AG09309 (cell line): ENCODE data around the gene RPS6KC1.
A peak's percentile ranks its signal among the peaks of the same experiment; 100 is the strongest.
"Not testable (repeated sequence)": the region's sequence is repeated elsewhere in the genome, so short reads cannot be mapped to it uniquely, and the experiment has no call there.

Source experiments
- DNase-seq: peaks from one replicate; pipeline ENCODE4 v3.0.0-alpha.2; 2010; ENCODE audit warnings: low read depth
- H3K4me3 ChIP-seq: 2 replicates; pipeline ENCODE4 v1.5.1; 2011; ENCODE audit warnings: mild to moderate bottlenecking, low read depth, low read length, moderate library complexity; ENCODE audit not compliant: control insufficient read depth
- CTCF ChIP-seq: IDR thresholded peaks from 2 replicates; pipeline ENCODE4 v1.5.1; 2011; ENCODE audit warnings: mild to moderate bottlenecking, low read depth, low read length, inconsistent platforms; ENCODE audit not compliant: insufficient read depth, control insufficient read depth; ENCODE audit errors: missing control alignments

Gene RPS6KC1

GRCh38 chr1:213211201-213211600 lies 160.2 kb downstream of the RPS6KC1 start:
- no peak overlapping the region for H3K4me3 ChIP-seq
- no peak for TF ChIP-seq CTCF
- no peak for DNase-seq

DNA sequence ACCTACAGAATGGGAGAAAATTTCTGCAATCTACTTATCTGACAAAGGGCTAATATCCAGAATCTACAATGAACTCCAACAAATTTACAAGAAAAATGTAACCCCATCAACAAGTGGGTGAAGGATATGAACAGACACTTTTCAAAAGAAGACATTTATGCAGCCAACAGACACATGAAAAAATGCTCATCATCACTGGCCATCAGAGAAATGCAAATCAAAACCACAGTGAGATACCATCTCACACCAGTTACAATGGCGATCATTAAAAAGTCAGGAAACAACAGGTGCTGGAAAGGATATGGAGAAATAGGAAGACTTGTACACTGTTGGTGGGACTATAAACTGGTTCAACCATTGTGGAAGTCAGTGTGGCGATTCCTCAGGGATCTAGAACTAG lies 168.0 kb downstream of the RPS6KC1 start:
- not testable (repeated sequence) for H3K4me3 ChIP-seq, DNase-seq

DNA sequence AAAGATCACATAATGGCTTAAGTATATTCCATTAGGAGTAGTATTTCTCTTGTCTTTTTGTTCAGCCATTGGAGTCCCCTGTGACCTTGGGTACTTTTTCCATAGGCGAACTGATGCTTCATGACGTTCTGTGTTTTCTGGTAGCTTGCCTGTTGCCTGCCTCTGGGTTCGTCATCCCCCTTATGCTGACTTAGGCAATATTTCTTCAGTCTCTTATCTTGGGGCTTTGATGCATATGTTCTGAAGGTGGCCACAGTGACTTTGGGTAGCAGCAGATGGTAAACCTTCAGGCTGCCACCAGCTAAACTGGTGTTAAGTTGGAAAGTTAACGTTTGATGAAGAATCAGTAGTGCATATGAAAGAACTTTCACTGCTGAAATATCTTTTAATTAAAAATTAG lies 170.2 kb downstream of the RPS6KC1 start:
- TF ChIP-seq CTCF: no peak
- DNase-seq: no peak
- H3K4me3 ChIP-seq: no peak overlapping the region

DNA sequence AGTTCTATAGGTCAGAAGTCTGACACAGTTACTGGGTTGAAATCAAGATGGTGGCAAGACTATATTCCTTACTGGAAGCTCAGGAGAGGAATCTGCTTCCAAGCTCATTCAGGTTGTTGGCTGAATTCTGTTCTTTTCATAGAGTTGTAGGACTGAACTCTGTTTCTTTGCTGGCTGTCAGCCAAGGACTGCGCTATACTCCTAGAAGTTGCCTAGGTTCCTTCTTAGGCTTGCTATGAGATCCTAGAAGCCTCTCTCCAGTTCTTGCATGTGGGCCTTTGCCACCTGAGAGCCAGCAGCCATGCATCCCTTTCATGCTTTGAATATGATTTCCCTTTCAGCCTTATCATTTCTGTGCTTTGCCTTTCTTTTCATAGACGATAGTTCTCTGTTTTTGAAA lies 176.4 kb downstream of the RPS6KC1 start:
- DNase-seq: no peak
- no peak overlapping the region for H3K4me3 ChIP-seq
- no peak for TF ChIP-seq CTCF

- DNase-seq: no peak
- no peak overlapping the region for H3K4me3 ChIP-seq
Measured at GRCh38 chr1:213231795-213232231, 180.8 kb downstream of the RPS6KC1 start.

DNA sequence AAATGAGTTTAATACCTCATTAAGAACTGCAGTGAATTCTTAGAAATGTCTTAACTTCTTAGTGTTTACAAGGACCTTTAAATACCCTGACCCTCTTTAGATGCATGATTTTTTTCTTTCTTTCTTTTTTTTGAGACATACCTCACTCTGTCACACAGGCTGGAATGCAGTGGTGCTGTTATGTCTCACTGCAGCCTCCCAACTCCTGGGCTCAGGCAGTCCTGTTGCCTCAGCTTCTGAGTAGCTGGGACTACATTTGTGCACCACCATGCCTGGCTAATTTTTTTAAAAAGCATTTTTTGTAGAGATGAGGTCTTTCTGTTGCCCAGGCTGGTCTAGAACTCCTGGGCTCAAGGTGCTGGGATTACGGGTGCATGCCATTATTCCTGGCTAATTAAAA lies 191.8 kb downstream of the RPS6KC1 start:
- DNase-seq: no peak
- no peak for TF ChIP-seq CTCF
- H3K4me3 ChIP-seq: no peak overlapping the region

More at GRCh38 chr1:213231795-213232231, 180.8 kb downstream of the RPS6KC1 start:
- no peak for TF ChIP-seq CTCF

DNA sequence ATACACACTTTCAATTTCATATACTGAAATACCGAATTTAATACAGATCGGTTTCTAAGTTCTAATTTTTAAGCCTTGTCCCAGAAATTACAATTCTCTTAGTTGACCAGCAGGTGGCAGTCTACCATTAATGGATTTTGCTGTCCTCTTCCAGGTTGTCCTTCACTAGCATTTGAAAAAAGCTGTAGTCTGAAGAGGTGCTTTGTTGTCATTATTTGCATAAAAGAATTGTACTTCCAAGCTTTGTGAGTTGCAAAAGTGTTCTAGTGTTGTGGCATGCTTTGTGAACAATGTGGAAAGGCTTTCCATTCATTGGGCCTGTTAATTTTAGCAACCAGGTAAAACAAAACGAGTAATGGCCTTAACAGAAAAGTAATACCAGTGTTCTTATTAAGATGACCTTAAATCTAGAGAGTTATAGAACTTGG lies 193.6 kb downstream of the RPS6KC1 start:
- peak; percentile 61 for TF ChIP-seq CTCF
- DNase-seq: peak; percentile 33
- H3K4me3 ChIP-seq: no peak overlapping the region
